HG02642 (cell line): ENCODE data around the gene JADE3.

Source experiments
- ATAC-seq: cut with Tn5 transposase; IDR thresholded peaks from one replicate; pipeline ENCODE4 v1.9.1; 2021; ENCODE audit warnings: mild to moderate bottlenecking; ENCODE audit not compliant: unreplicated experiment, poor library complexity

JADE3 gene

DNA sequence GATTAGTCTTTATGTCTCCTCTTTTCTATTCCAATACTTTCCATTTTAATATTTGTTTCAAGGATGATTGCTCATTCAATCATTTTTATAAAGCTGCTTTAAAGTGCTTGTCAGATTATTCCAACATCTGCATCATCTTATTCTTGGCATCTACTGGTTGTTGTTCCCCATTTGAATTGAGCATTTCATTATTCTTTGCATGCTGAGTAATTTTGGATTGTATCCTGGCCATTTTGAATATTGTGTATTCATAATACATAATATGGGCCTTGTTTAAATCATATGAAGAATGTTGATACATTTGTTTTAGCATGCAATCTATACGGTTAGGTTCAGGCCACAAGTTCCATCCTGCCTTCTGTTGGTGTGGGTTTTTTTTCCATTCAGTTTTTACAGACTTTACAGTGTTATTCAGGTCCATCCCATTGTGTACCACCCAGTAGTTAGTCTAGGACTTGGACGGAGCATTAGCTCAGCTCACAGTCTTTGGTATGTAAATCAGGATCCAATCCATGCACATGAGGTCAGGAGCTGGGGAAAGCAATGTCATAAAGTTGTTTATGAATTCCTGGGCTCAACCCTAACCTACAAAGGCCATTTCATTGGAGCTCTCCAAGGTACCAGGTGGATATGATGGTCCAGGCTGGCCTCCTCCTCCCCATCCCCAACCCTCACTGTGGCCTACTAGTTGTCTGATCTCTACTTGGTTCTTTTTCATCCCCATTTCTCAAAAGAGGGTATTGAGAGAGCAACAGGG is 186.3 kb downstream of the JADE3 start:
- no peak for ATAC-seq

DNA sequence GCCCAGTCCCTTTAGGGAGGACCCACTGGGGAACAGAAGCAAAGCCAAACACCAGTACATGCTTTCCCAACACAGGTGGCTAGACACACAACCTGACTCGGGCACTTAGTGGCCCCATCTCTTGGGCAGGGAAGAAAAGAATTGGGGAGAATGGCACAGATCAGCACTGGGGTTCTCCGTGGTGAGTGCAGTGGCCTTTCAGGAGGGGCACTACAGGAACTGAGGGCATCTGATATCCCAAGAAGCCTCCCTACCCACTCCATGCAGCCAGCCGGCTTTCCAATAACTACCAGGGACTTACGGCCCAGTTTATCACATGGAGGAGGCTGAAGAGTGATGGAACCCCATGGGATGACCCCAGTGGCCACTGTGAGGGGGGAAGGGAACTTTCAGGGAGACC is 189.0 kb downstream of the JADE3 start:
- no peak for ATAC-seq
